SHP77 (cell line): ENCODE results near the gene MCTP2.

Source experiments
- DNase-seq, 2 experiments: peaks; one replicate each; lab custom pipeline; 2025; lab: John Stamatoyannopoulos, UW

Gene MCTP2

GRCh38 chr15:94353488-94353820 is 122.1 kb downstream of the MCTP2 start:
- no peak for DNase-seq

GRCh38 chr15:94354655-94355054 is 123.3 kb downstream of the MCTP2 start:
- DNase-seq, result no peak

GRCh38 chr15:94359716-94360115 is 128.4 kb downstream of the MCTP2 start:
- no peak for DNase-seq

- DNase-seq, result no peak
Measured at GRCh38 chr15:94360251-94360685, 128.9 kb downstream of the MCTP2 start.

GRCh38 chr15:94362385-94363092 is 131.2 kb downstream of the MCTP2 start:
- no peak for DNase-seq

GRCh38 chr15:94363382-94363781 is 132.0 kb downstream of the MCTP2 start:
- no peak for DNase-seq

GRCh38 chr15:94366781-94367180 is 135.4 kb downstream of the MCTP2 start:
- no peak for DNase-seq

GRCh38 chr15:94367726-94368535 is 136.6 kb downstream of the MCTP2 start:
- no peak for DNase-seq

- DNase-seq, result no peak
Measured at GRCh38 chr15:94370206-94370935, 139.0 kb downstream of the MCTP2 start.

- DNase-seq, result no peak
Measured at GRCh38 chr15:94370936-94371285, 139.6 kb downstream of the MCTP2 start.

GRCh38 chr15:94372821-94373220 is 141.5 kb downstream of the MCTP2 start:
- no peak for DNase-seq

- DNase-seq, result no peak
Measured at GRCh38 chr15:94375997-94376396, 144.6 kb downstream of the MCTP2 start.

GRCh38 chr15:94379986-94380385 is 148.6 kb downstream of the MCTP2 start:
- DNase-seq, result no peak

GRCh38 chr15:94380798-94381197 is 149.4 kb downstream of the MCTP2 start:
- no peak for DNase-seq

GRCh38 chr15:94381384-94381783 is 150.0 kb downstream of the MCTP2 start:
- no peak for DNase-seq

GRCh38 chr15:94383041-94383440 is 151.7 kb downstream of the MCTP2 start:
- DNase-seq, result no peak

GRCh38 chr15:94383706-94384105 is 152.3 kb downstream of the MCTP2 start:
- no peak for DNase-seq

GRCh38 chr15:94385441-94385840 is 154.1 kb downstream of the MCTP2 start:
- DNase-seq, result no peak

GRCh38 chr15:94386351-94386750 is 155.0 kb downstream of the MCTP2 start:
- no peak for DNase-seq

- DNase-seq, result no peak
Measured at GRCh38 chr15:94387442-94387841, 156.1 kb downstream of the MCTP2 start.

- DNase-seq, result no peak
Measured at GRCh38 chr15:94387849-94388441, 156.6 kb downstream of the MCTP2 start.

GRCh38 chr15:94395640-94396039 is 164.3 kb downstream of the MCTP2 start:
- DNase-seq, result no peak

- DNase-seq, result no peak
Measured at GRCh38 chr15:94397337-94397736, 166.0 kb downstream of the MCTP2 start.
